HG03469 (cell line): Measurements from ENCODE around the gene LUM.

ENCODE experiments used
- ATAC-seq: cut with Tn5 transposase; IDR thresholded peaks from one replicate; pipeline ENCODE4 v1.9.1; 2021; ENCODE audit warnings: mild to moderate bottlenecking, moderate library complexity, moderate number of reproducible peaks; ENCODE audit not compliant: unreplicated experiment

Gene LUM

GRCh38 chr12:91077228-91077954, 33.9 kb downstream of the LUM start:
- no peak for ATAC-seq

DNA sequence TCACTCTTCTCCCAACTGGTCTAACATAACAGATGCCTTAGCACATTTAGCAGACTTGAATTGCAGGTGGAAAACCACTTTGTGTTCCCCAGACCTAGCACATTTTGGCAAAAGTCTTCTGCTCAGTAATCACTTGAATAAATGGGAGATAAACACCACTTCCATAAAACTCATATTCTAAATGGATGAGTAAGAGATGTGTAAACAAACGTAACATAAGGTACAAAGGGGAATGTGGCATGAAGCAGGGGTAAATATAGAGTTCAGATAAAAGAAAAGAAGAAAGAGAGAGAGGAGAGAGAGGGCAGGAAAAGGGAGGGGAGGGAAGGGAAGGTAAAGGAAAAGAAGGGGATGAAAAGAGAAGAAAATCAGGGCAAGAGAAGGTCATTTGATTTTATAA, 36.4 kb downstream of the LUM start:
- no peak for ATAC-seq

- ATAC-seq: no peak
Observed at GRCh38 chr12:91074154-91074709, 37.1 kb downstream of the LUM start.

GRCh38 chr12:91073426-91073825, 37.9 kb downstream of the LUM start:
- no peak for ATAC-seq

GRCh38 chr12:91072931-91073330, 38.4 kb downstream of the LUM start:
- ATAC-seq: no peak

- no peak for ATAC-seq
Observed at GRCh38 chr12:91070936-91071335, 40.4 kb downstream of the LUM start.

GRCh38 chr12:91065396-91065795, 45.9 kb downstream of the LUM start:
- ATAC-seq: no peak

- no peak for ATAC-seq
Observed at GRCh38 chr12:91064640-91065039, 46.7 kb downstream of the LUM start.

DNA sequence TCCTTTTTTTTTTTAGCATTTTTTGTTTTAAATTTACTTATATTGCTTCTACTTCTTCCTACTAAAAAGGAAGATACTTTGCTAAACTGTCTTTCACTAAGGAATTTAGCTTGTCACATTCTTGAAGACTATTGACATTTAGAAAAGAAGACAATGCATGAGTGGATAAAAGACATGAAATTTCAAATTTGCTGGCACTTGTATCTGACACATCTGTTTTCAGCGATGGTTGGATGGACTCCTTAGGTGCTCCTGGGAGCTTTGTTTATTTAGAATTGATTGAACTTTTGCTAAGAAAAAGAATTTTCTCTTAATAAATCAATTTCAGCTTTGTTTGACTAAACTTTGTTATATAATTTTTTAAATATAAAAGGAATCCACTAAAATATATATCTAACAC, 50.2 kb downstream of the LUM start:
- ATAC-seq: no peak

GRCh38 chr12:91059211-91059610, 52.1 kb downstream of the LUM start:
- ATAC-seq: no peak

DNA sequence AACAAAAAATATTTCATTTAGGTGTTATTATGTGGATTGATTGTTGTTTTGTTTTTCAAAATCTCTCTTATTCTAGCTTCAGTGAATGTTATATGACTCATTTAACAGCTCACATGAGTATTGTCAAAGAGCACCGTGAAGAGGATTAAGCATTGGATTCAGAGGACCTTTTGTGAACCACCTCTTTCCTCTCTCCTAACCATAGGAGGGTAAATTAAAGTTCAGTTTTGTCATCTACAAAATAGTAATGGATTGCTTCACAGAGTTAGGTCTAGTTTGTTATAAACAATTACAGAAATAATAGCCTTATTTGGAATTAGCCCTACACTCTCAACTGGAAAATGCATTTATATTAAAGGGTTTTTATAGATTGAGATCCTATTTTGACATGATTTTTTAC, 52.5 kb downstream of the LUM start:
- no peak for ATAC-seq

DNA sequence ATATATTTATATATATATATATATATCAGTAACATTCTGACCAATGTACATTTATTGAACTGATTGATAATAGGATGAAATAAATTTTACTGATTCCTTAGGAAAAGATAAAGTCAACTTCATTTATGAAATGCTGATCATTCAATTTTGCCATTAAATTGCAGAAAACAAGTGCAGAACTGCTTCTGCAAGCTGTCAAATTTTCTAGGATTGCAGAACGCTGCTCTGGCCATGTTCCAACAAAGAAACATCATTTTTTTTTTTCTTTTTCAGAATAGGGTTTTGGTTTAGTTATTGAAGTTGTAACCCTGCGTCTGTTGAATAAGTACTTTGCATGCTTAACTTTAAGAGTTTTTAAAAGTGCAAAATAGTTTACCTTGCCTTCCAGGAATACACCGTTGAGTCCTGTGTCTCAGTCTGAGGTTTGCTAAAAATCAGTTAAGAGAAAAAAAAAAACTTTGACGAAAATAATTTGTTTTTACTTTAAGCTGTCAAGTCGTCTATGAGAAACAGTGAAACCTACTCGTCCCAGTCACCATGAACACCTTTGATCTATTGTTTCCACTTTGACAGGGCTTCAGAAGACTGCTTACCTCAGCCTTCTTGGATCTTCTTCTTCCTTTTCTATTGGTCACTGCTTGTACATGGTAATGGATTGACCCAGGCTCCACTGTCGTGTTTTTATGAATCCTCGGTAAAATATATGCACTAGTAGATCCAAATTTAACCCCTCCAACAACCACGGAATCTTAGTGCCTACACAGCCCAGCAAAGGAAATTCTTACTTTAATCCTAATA, 53.7 kb downstream of the LUM start, which contains the start of gene KERA:
Gene KERA (minus strand): TSS at position 657 of the 798 bp plus-strand sequence. CDS start 1,743 bp downstream, outside the sequence.
- no peak for ATAC-seq

GRCh38 chr12:91056488-91056887, 54.8 kb downstream of the LUM start:
- ATAC-seq: no peak

DNA sequence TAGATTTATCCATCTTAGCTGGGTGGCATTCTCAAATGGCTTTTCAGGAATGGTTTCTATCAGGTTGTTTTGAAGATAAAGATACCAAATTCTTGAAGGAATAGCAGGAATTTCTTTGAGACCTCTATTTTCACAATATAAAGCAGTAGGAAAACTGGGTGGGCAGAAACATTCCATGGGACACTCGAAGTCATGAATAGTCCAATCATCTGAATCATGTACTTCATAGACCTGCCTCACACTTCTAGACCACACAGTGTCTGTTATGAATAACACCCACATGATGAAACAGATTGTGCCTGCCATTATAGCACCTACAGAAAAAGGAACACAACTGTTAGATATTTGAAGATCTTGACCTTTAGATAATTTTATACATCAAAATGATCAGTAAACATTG, 55.3 kb downstream of the LUM start:
- ATAC-seq: no peak

DNA sequence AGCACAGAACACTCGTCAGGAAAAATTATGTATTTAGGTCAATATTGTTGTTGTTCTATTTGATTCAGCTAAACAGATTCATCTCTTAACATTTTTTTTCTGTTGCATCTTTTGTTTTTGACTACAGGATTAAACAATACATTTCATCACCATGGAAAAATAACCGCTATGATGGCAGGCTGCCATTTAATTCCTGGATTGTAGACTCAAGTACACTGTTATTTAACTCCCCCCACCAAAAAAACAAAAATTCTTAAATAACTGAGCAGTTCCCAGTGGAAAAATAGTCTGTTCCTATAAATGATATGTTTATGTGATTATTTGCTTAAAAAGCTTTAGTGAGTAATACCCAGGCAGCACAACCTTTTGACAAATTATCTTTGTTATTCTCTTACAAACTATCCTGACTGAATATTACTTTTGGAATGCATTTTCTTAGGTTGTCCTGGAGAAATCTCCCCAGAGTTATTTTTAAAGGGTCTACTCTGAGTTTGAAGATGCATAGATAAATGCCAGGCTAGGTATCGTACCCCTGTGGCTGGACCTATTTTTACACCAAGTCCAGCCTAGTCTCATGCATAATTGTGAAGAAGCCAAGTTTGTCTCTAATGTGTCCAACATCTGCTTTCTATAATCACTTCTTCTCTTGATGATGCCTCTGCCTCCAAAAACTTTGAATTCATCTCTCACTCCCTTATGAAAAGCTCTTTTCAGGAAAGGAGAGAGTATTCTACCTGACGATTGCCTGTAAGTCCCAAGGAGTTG, 57.2 kb downstream of the LUM start:
- no peak for ATAC-seq
